H1 (cell line): ENCODE results near the gene CCDC28A. TPM values are rescaled to one million over a fixed set of nuclear protein-coding genes. Genes with fewer than 3 reads are reported as not detected.

ENCODE experiments used
- CBX5 ChIP-seq: fragments of 300-800, 300-1000 bp; sonication (generic); IDR thresholded peaks from 2 replicates; pipeline ENCODE4 v1.7.1; 2016; ENCODE audit warnings: antibody characterized with exemption, low read length, low read depth
- KDM4A ChIP-seq: IDR thresholded peaks from one replicate; pipeline ENCODE4 v1.7.1; 2012; ENCODE audit warnings: low read depth, mild to moderate bottlenecking, moderate library complexity, low read length, inconsistent platforms; ENCODE audit not compliant: severe bottlenecking
- POLR2AphosphoS5 ChIP-seq: IDR thresholded peaks from 2 replicates; pipeline ENCODE4 v1.6.1; 2011; ENCODE audit warnings: low read depth, low read length
- SIN3A ChIP-seq, 2 experiments: IDR thresholded peaks in 1 of 2; conservative IDR thresholded peaks in 1 of 2; 2 replicates each; pipeline ENCODE4 v1.6.1; 2011 to 2012; ENCODE audit warnings: low read length in 2 of 2, improper control_type of control experiment in 1 of 2, low read depth in 1 of 2, mild to moderate bottlenecking in 1 of 2
- polyA plus RNA-seq, 7 experiments: library from polyadenylated mRNA; depleted of rRNA in 3 of 7; stranded (reverse) in 5 of 7; unstranded in 2 of 7; fragments of >200 nt in 5 of 7; fragments of 200-250 nt in 2 of 7; gene quantifications; 1 replicate in 5 of 7; 2 replicates in 1 of 7; 4 replicates in 1 of 7; pipeline versions ENCODE4 v1.2.1 to v1.2.3, GENCODE V29; 2011 to 2013; ENCODE audit warnings: missing spikeins in 2 of 7, mixed read lengths in 2 of 7
- total RNA-seq: library from RNA; stranded (reverse); fragmentation: NEBNext Ultra II Directional; extraction: Animal tissue kit (Norgen Biotek cat#: 25700); gene quantifications from 2 replicates; pipeline ENCODE4 v1.2.1, GENCODE V29; 2021
- TF ChIP-seq, protein P1 (sequence below), 3 experiments: IDR thresholded peaks; 1 replicate in 2 of 3; 2 replicates in 1 of 3; pipeline versions ENCODE4 v1.5.1 to v1.6.1; 2011; ENCODE audit warnings: low read length in 3 of 3, mild to moderate bottlenecking in 3 of 3, inconsistent platforms in 2 of 3, low read depth in 1 of 3, moderate library complexity in 1 of 3; ENCODE audit not compliant: insufficient read depth in 1 of 3; ENCODE audit errors: control extremely low read depth in 1 of 3

CCDC28A gene
- total and polyA plus RNA-seq, 2 of the 8 experiments (the other 6 are each of a cell fraction or from before 2014, with no cell fraction given): 9.6 to 12.1 TPM

DNA sequence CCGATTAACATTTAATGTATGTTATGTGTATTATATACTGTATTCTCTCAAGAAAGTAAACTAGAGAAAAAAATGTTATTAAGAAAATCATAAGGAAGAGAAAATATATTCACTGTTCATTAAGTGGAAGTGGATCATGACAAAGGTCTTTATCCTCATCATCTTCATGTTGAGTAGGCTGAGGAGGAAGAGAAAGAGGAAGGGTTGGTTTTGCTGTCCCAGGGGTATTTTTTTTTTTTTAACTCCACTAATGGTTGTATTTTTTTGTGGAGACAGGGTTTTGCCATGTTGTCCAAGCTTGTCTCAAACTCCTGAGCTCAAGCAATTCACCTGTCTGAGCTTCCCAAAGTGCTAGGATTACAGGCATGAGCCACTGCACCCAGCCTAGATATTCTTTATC, 33.3 kb downstream of the CCDC28A start (continued):
- TF ChIP-seq, protein P1, sequence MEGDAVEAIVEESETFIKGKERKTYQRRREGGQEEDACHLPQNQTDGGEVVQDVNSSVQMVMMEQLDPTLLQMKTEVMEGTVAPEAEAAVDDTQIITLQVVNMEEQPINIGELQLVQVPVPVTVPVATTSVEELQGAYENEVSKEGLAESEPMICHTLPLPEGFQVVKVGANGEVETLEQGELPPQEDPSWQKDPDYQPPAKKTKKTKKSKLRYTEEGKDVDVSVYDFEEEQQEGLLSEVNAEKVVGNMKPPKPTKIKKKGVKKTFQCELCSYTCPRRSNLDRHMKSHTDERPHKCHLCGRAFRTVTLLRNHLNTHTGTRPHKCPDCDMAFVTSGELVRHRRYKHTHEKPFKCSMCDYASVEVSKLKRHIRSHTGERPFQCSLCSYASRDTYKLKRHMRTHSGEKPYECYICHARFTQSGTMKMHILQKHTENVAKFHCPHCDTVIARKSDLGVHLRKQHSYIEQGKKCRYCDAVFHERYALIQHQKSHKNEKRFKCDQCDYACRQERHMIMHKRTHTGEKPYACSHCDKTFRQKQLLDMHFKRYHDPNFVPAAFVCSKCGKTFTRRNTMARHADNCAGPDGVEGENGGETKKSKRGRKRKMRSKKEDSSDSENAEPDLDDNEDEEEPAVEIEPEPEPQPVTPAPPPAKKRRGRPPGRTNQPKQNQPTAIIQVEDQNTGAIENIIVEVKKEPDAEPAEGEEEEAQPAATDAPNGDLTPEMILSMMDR (IDR thresholded peaks at IDR 0.05; ENCODE audit: control extremely low read depth in 1 of 3, insufficient read depth in 1 of 3, low read depth in 1 of 3, low read length in 3 of 3): no peak
- no peak for TF ChIP-seq CBX5
- no peak for TF ChIP-seq SIN3A (conservative IDR thresholded peaks at IDR 0.05 in 1 of 2, IDR thresholded peaks at IDR 0.05 in 1 of 2; ENCODE audit: low read depth in 1 of 2, low read length in 2 of 2)
- TF ChIP-seq POLR2AphosphoS5: no peak
- TF ChIP-seq KDM4A: no peak
